H1 (cell line): ENCODE measurements around the gene DAZAP2. TPM values are rescaled to one million over a fixed set of nuclear protein-coding genes. Genes with fewer than 3 reads are reported as not detected.

Experiments used
- CTCF ChIA-PET: fragments of 300-600 bp; sonication (Branson Sonifier 250); formaldehyde crosslinking; loops from one replicate; lab custom pipeline; 2021; ENCODE audit not compliant: partially characterized antibody; lab: Charles Lee
- POLR2A ChIA-PET: fragments of 300-600 bp; sonication (Branson Sonifier 250); formaldehyde crosslinking; loops from one replicate; lab custom pipeline; 2021; ENCODE audit warnings: inconsistent platforms; ENCODE audit not compliant: partially characterized antibody; lab: Charles Lee
- DNase-seq, 2 experiments: peaks; one replicate each; pipeline versions ENCODE4 v3.0.0 to v3.0.0-alpha.2; 2010 to 2022; ENCODE audit warnings: low spot score in 2 of 2, low read depth in 1 of 2, mixed read lengths in 1 of 2
- FAIRE-seq: peaks from 2 replicates; lab custom pipeline; 2011; peaks lifted over from hg19 to GRCh38; lab: Jason Lieb, UNC
- H2AFZ ChIP-seq: 2 replicates; pipeline ENCODE4 v1.8.1; 2012; ENCODE audit warnings: low read length, inconsistent platforms
- H2AK5ac ChIP-seq: 2 replicates; pipeline ENCODE4 v1.6.1; 2013; ENCODE audit warnings: low read depth, low read length
- H2BK120ac ChIP-seq: replicated peaks from 2 replicates; pipeline ENCODE3; 2013; ENCODE audit warnings: low read depth, low read length, inconsistent platforms
- H2BK12ac ChIP-seq: 2 replicates; pipeline ENCODE4 v1.6.1; 2013; ENCODE audit warnings: low read depth, low read length
- H2BK15ac ChIP-seq: 2 replicates; pipeline ENCODE4 v1.6.1; 2013; ENCODE audit warnings: low read length
- H2BK20ac ChIP-seq: 2 replicates; pipeline ENCODE4 v1.6.1; 2013; ENCODE audit warnings: low read length
- H2BK5ac ChIP-seq: 2 replicates; pipeline ENCODE4 v1.6.1; 2013; ENCODE audit warnings: low read depth, low read length
- H3K14ac ChIP-seq: 2 replicates; pipeline ENCODE4 v1.6.1; 2013; ENCODE audit warnings: inconsistent platforms; ENCODE audit not compliant: insufficient read length
- H3K18ac ChIP-seq: 2 replicates; pipeline ENCODE4 v1.6.1; 2013; ENCODE audit warnings: low read length; ENCODE audit errors: extremely low read depth
- H3K23ac ChIP-seq: 2 replicates; pipeline ENCODE4 v1.6.1; 2013; ENCODE audit warnings: inconsistent platforms; ENCODE audit not compliant: insufficient read length
- H3K23me2 ChIP-seq: 2 replicates; pipeline ENCODE4 v1.6.1; 2013; ENCODE audit warnings: low read depth, low read length
- H3K27ac ChIP-seq: 2 replicates; pipeline ENCODE4 v1.6.1; 2011; ENCODE audit warnings: low read depth, low read length, inconsistent platforms
- H3K27me3 ChIP-seq, 4 experiments: replicated peaks in 1 of 4; 1 replicate in 1 of 4; 2 replicates in 3 of 4; pipeline versions ENCODE4 v1.6.1 to v1.8.1; 2011 to 2013; ENCODE audit warnings: low read length in 3 of 4, mild to moderate bottlenecking in 3 of 4, inconsistent platforms in 2 of 4, mixed read lengths in 2 of 4, moderate library complexity in 1 of 4; ENCODE audit not compliant: control insufficient read depth in 3 of 4, insufficient read depth in 3 of 4; ENCODE audit errors: extremely low read depth in 1 of 4
- H3K36me3 ChIP-seq, 4 experiments: 2 replicates each; pipeline versions ENCODE4 v1.6.1 to v1.8.1; 2011 to 2013; ENCODE audit warnings: mild to moderate bottlenecking in 4 of 4, low read length in 3 of 4, moderate library complexity in 2 of 4, control low read depth in 1 of 4, inconsistent platforms in 1 of 4; ENCODE audit not compliant: insufficient read depth in 4 of 4, control insufficient read depth in 2 of 4
- H3K4ac ChIP-seq: replicated peaks from 2 replicates; pipeline ENCODE3; 2013; ENCODE audit warnings: low read length, low read depth, mixed read lengths, inconsistent platforms; ENCODE audit not compliant: insufficient read length
- H3K4me1 ChIP-seq, 4 experiments: replicated peaks in 1 of 4; 1 replicate in 1 of 4; 2 replicates in 3 of 4; pipeline versions ENCODE4 v1.6.1 to v1.8.1; 2011 to 2013; ENCODE audit warnings: low read length in 3 of 4, inconsistent platforms in 2 of 4, mixed read lengths in 1 of 4; ENCODE audit not compliant: insufficient read depth in 4 of 4, control insufficient read depth in 3 of 4
- H3K4me2 ChIP-seq, 2 experiments: 2 replicates each; pipeline versions ENCODE4 v1.6.1 to v1.8.1; 2011 to 2013; ENCODE audit warnings: low read depth in 2 of 2, low read length in 2 of 2, control low read depth in 1 of 2, inconsistent platforms in 1 of 2, mild to moderate bottlenecking in 1 of 2; ENCODE audit not compliant: insufficient read depth in 1 of 2
- H3K4me3 ChIP-seq, 4 experiments: fragments of 200-600, 300-600 bp in 1 of 4; sonication (generic), shearing (Covaris generic), sonication (Bioruptor Twin) in 1 of 4; 2 replicates each; pipeline versions ENCODE4 v1.5.1 to v1.8.1; 2011 to 2016; ENCODE audit warnings: low read length in 4 of 4, low read depth in 3 of 4, control low read depth in 2 of 4, inconsistent platforms in 2 of 4, mild to moderate bottlenecking in 2 of 4, mixed read lengths in 1 of 4, moderate library complexity in 1 of 4; ENCODE audit not compliant: insufficient read depth in 2 of 4; ENCODE audit errors: extremely low read depth in 1 of 4
- H3K56ac ChIP-seq: replicated peaks from 2 replicates; pipeline ENCODE3; 2013; ENCODE audit warnings: low read depth, mild to moderate bottlenecking, mixed read lengths, low read length, inconsistent platforms; ENCODE audit not compliant: insufficient read length
- H3K79me1 ChIP-seq: 2 replicates; pipeline ENCODE4 v1.6.1; 2013; ENCODE audit warnings: low read depth, low read length, control low read depth
- H3K79me2 ChIP-seq, 2 experiments: 2 replicates each; pipeline versions ENCODE4 v1.6.1 to v1.8.1; 2012 to 2013; ENCODE audit warnings: low read length in 2 of 2, mild to moderate bottlenecking in 2 of 2, inconsistent platforms in 1 of 2; ENCODE audit not compliant: insufficient read depth in 2 of 2, control insufficient read depth in 1 of 2
- H3K9ac ChIP-seq, 4 experiments: replicated peaks in 1 of 4; 1 replicate in 1 of 4; 2 replicates in 3 of 4; pipeline versions ENCODE4 v1.6.1 to v1.8.1; 2011 to 2013; ENCODE audit warnings: low read depth in 3 of 4, low read length in 3 of 4, control low read depth in 2 of 4, mild to moderate bottlenecking in 2 of 4, moderate library complexity in 2 of 4, inconsistent platforms in 1 of 4; ENCODE audit errors: extremely low read depth in 1 of 4
- H3K9me3 ChIP-seq, 2 experiments: 2 replicates each; pipeline versions ENCODE4 v1.6.1 to v1.8.1; 2012 to 2013; ENCODE audit warnings: mild to moderate bottlenecking in 2 of 2, moderate library complexity in 2 of 2, control low read depth in 1 of 2, inconsistent platforms in 1 of 2, low read depth in 1 of 2, low read length in 1 of 2, mixed read lengths in 1 of 2; ENCODE audit not compliant: insufficient read depth in 2 of 2
- H4K20me1 ChIP-seq, 2 experiments: replicated peaks in 1 of 2; 2 replicates each; pipeline versions ENCODE3 to v1.8.1; 2011 to 2013; ENCODE audit warnings: inconsistent platforms in 2 of 2, low read length in 2 of 2, mild to moderate bottlenecking in 1 of 2; ENCODE audit not compliant: insufficient read depth in 2 of 2, control insufficient read depth in 1 of 2
- H4K5ac ChIP-seq: 2 replicates; pipeline ENCODE4 v1.6.1; 2013; ENCODE audit warnings: low read length, low read depth, mixed read lengths, inconsistent platforms; ENCODE audit not compliant: insufficient read length
- H4K8ac ChIP-seq: 2 replicates; pipeline ENCODE4 v1.8.0; 2013; ENCODE audit warnings: mild to moderate bottlenecking, moderate library complexity, low read length, inconsistent platforms; ENCODE audit not compliant: insufficient read depth; ENCODE audit errors: extremely low read depth
- H4K91ac ChIP-seq: replicated peaks from 2 replicates; pipeline ENCODE3; 2013; ENCODE audit warnings: low read length, mixed read lengths, inconsistent platforms; ENCODE audit not compliant: insufficient read length
- ASH2L ChIP-seq: fragments of 200-600, 300-600 bp; sonication (generic); IDR thresholded peaks from one replicate; pipeline ENCODE4 v1.7.1; 2017; ENCODE audit warnings: low read length
- CBX5 ChIP-seq: fragments of 300-800, 300-1000 bp; sonication (generic); IDR thresholded peaks from 2 replicates; pipeline ENCODE4 v1.7.1; 2016; ENCODE audit warnings: antibody characterized with exemption, low read length, low read depth
- CREB1 ChIP-seq: IDR thresholded peaks from 2 replicates; pipeline ENCODE4 v1.6.1; 2012; ENCODE audit warnings: inconsistent platforms
- EGR1 ChIP-seq: IDR thresholded peaks from 2 replicates; pipeline ENCODE4 v1.6.1; 2011; ENCODE audit warnings: low read depth, low read length, borderline replicate concordance
- JUN ChIP-seq: IDR thresholded peaks from 2 replicates; pipeline ENCODE4 v1.6.1; 2011; ENCODE audit warnings: low read depth, mild to moderate bottlenecking, improper control_type of control experiment, low read length
- JUND ChIP-seq: IDR thresholded peaks from 2 replicates; pipeline ENCODE4 v1.6.1; 2011; ENCODE audit warnings: mild to moderate bottlenecking, improper control_type of control experiment, low read length
- MAX ChIP-seq: IDR thresholded peaks from 2 replicates; pipeline ENCODE4 v1.6.1; 2012; ENCODE audit warnings: inconsistent platforms
- NANOG ChIP-seq: IDR thresholded peaks from 2 replicates; pipeline ENCODE4 v1.6.1; 2011; ENCODE audit warnings: low read length, low read depth, mild to moderate bottlenecking, inconsistent platforms; ENCODE audit not compliant: insufficient read depth, poor library complexity, severe bottlenecking
- NRF1 ChIP-seq: IDR thresholded peaks from 2 replicates; pipeline ENCODE4 v1.6.1; 2011; ENCODE audit warnings: mild to moderate bottlenecking, low read depth, low read length, improper control_type of control experiment
- POLR2A ChIP-seq, 2 experiments: IDR thresholded peaks; 1 replicate in 1 of 2; 2 replicates in 1 of 2; pipeline ENCODE4 v1.6.1; 2011; ENCODE audit warnings: low read depth in 2 of 2, low read length in 2 of 2, mild to moderate bottlenecking in 2 of 2; ENCODE audit errors: control extremely low read depth in 1 of 2
- SP4 ChIP-seq: IDR thresholded peaks from 2 replicates; pipeline ENCODE4 v1.6.1; 2012; ENCODE audit warnings: low read length, inconsistent platforms
- TCF12 ChIP-seq: IDR thresholded peaks from 2 replicates; pipeline ENCODE4 v1.6.1; 2011; ENCODE audit warnings: low read depth, mild to moderate bottlenecking, low read length
- TEAD4 ChIP-seq: IDR thresholded peaks from 2 replicates; pipeline ENCODE4 v1.6.1; 2012; ENCODE audit warnings: low read depth, low read length, inconsistent platforms, mixed read lengths
- WGBS, 2 experiments: shearing (Covaris generic) in 1 of 2; methylation state at CpG; one replicate each; pipeline versions ENCODE4 v1.1.6 to v1.1.7; 2013 to 2015; ENCODE audit warnings: low lambda C conversion rate in 2 of 2, mixed read lengths in 2 of 2, inconsistent platforms in 1 of 2, low coverage in 1 of 2, missing lambda C conversion rate in 1 of 2; ENCODE audit not compliant: insufficient replicate concordance in 2 of 2, insufficient coverage in 1 of 2, insufficient read length in 1 of 2; ENCODE audit errors: extremely low coverage in 1 of 2, missing lambda C conversion rate in 1 of 2; 5-methylcytosine and 5-hydroxymethylcytosine counted together
- polyA plus RNA-seq, 7 experiments: library from polyadenylated mRNA; depleted of rRNA in 3 of 7; stranded (reverse) in 5 of 7; unstranded in 2 of 7; fragments of >200 nt in 5 of 7; fragments of 200-250 nt in 2 of 7; gene quantifications; 1 replicate in 5 of 7; 2 replicates in 1 of 7; 4 replicates in 1 of 7; pipeline versions ENCODE4 v1.2.1 to v1.2.3, GENCODE V29; 2011 to 2013; ENCODE audit warnings: missing spikeins in 2 of 7, mixed read lengths in 2 of 7
- total RNA-seq: library from RNA; stranded (reverse); fragmentation: NEBNext Ultra II Directional; extraction: Animal tissue kit (Norgen Biotek cat#: 25700); gene quantifications from 2 replicates; pipeline ENCODE4 v1.2.1, GENCODE V29; 2021

Gene DAZAP2
- total and polyA plus RNA-seq, 2 of the 8 experiments (the other 6 are each of a cell fraction or from before 2014, with no cell fraction given): 27.1 to 77.2 TPM

GRCh38 chr12:51208016-51208660, 30.5 kb upstream of the DAZAP2 start:
- no peak overlapping the region for H2BK120ac ChIP-seq
- H2BK15ac ChIP-seq: no peak overlapping the region
- H3K36me3 ChIP-seq: no peaks in the 10 kb centered on the region
- no peak overlapping the region for H3K4ac ChIP-seq
- no peak overlapping the region for H4K5ac ChIP-seq
- H3K14ac ChIP-seq: no peak overlapping the region
- H2BK20ac ChIP-seq: no peak overlapping the region
- H3K79me1 ChIP-seq: no peaks in the 10 kb centered on the region
- H3K9me3 ChIP-seq: no peaks in the 10 kb centered on the region
- no peak overlapping the region for H2BK5ac ChIP-seq
- no peaks in the 10 kb centered on the region for H3K79me2 ChIP-seq
- H2AFZ ChIP-seq: no peak overlapping the region
- WGBS, 2 experiments: 94% methylated on average over 6 of the region's 7 CpGs; no CpG with 5 or more reads in 1 of the 2 experiments
- FAIRE-seq (no peak), DNase-seq (no peak)
- no peak overlapping the region for H3K9ac ChIP-seq
- no peak overlapping the region for H3K27ac ChIP-seq
- no peak overlapping the region for H3K4me2 ChIP-seq
- no peaks in the 10 kb centered on the region for H3K23me2 ChIP-seq
- no peak overlapping the region for H3K18ac ChIP-seq
- no peak overlapping the region for H2BK12ac ChIP-seq
- H2AK5ac ChIP-seq: no peak overlapping the region
- H4K91ac ChIP-seq: no peak overlapping the region
- H3K4me3 ChIP-seq: no peak overlapping the region
- H3K56ac ChIP-seq: no peak overlapping the region
- no peak for TF ChIP-seq EGR1
- TF ChIP-seq TEAD4: no peak
- no peak for TF ChIP-seq NANOG
- no peak for TF ChIP-seq CREB1
- TF ChIP-seq ASH2L: no peak
- no peak for TF ChIP-seq CBX5
- TF ChIP-seq POLR2A (IDR thresholded peaks at IDR 0.05; ENCODE audit: control extremely low read depth in 1 of 2, low read depth in 2 of 2, low read length in 2 of 2): no peak
- TF ChIP-seq JUN: no peak
- TF ChIP-seq MAX: no peak
- no peak for TF ChIP-seq JUND
- no peak for TF ChIP-seq TCF12
- no peak for TF ChIP-seq NRF1
- TF ChIP-seq SP4: no peak
- H4K8ac ChIP-seq: no peak overlapping the region
- POLR2A ChIA-PET: interaction anchor here (1.0 kb wide), 1 partner anchor 24 kb away, joined by 4 read pairs; no protein-coding TSS in a partner anchor
- no peaks in the 10 kb centered on the region for H3K4me1 ChIP-seq
- CTCF ChIA-PET: interaction anchor here (0.6 to 1.3 kb wide), 3 partner anchors 9 to 67 kb away, joined by 3 read pairs; no protein-coding TSS in a partner anchor
- no peak overlapping the region for H3K23ac ChIP-seq
- no peaks in the 10 kb centered on the region for H4K20me1 ChIP-seq
- H3K27me3 ChIP-seq: no peaks in the 10 kb centered on the region; a peak in 1 of 7 replicates
